Measurements from ENCODE around the gene PDSS2.

- TF ChIP-seq POLR2A (IDR thresholded peaks at IDR 0.05), result no peak
- TF ChIP-seq, protein P1, sequence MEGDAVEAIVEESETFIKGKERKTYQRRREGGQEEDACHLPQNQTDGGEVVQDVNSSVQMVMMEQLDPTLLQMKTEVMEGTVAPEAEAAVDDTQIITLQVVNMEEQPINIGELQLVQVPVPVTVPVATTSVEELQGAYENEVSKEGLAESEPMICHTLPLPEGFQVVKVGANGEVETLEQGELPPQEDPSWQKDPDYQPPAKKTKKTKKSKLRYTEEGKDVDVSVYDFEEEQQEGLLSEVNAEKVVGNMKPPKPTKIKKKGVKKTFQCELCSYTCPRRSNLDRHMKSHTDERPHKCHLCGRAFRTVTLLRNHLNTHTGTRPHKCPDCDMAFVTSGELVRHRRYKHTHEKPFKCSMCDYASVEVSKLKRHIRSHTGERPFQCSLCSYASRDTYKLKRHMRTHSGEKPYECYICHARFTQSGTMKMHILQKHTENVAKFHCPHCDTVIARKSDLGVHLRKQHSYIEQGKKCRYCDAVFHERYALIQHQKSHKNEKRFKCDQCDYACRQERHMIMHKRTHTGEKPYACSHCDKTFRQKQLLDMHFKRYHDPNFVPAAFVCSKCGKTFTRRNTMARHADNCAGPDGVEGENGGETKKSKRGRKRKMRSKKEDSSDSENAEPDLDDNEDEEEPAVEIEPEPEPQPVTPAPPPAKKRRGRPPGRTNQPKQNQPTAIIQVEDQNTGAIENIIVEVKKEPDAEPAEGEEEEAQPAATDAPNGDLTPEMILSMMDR (IDR thresholded peaks at IDR 0.05), result no peak
These were observed 136.1 kb downstream of the PDSS2 start for GRCh38 chr6:107323133-107323785.

Measured in heart left ventricle (tissue), 13 donors.